HEK293T (cell line): Measurements from ENCODE around the gene NDUFV1.

Experiments
- BHLHE40 ChIP-seq: fragments of 450-650 bp; IDR thresholded peaks from 2 replicates; pipeline ENCODE4 v1.6.1; 2016; ENCODE audit warnings: mild to moderate bottlenecking, moderate library complexity, borderline replicate concordance
- FOXK2 ChIP-seq: fragments of 450-650 bp; IDR thresholded peaks from 2 replicates; pipeline ENCODE4 v1.6.1; 2016; ENCODE audit warnings: mild to moderate bottlenecking

GRCh38 chr11:67582011-67582410, 24.7 kb upstream of the NDUFV1 start:
- TF ChIP-seq BHLHE40 (no peak), FOXK2 (no peak)
